Peyer's patch (tissue), 4 donors: ENCODE results near the gene CCNB2.

ENCODE experiments used
- POLR2A ChIP-seq, 2 donors: fragments of 450-650 bp; IDR thresholded peaks; one replicate each; pipeline ENCODE4 v1.5.1; 2017; ENCODE audit warnings: antibody characterized with exemption in 2 of 2, mild to moderate bottlenecking in 2 of 2, moderate library complexity in 2 of 2
- TF ChIP-seq, protein P1 (sequence below), 6 experiments: fragments of 450-650 bp in 4 of 6; fragments of 200-600 bp in 2 of 6; sonication (generic) in 1 of 6; IDR thresholded peaks; one replicate each; pipeline ENCODE4 v1.5.1; 2017 to 2019; ENCODE audit warnings: antibody characterized with exemption in 6 of 6, mild to moderate bottlenecking in 3 of 6, moderate library complexity in 1 of 6

DNA sequence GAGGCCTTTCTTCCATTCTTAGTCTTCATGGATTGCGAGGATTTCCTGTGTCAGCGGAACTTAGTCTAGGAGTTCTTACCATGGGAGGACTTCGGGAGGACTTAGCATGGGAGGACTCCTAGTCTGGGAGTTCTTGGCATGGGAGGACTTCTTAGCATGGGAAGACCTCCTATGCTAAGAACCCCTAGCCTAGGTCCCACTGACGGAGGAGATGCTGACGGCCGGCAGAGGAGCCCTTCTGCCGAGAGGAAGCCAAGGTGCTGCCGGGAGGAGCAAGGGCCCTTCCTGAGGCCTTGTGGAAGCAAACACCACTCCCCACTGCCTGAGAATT lies 66.1 kb downstream of the CCNB2 start:
- TF ChIP-seq POLR2A (IDR thresholded peaks at IDR 0.05), result no peak
- TF ChIP-seq, protein P1, sequence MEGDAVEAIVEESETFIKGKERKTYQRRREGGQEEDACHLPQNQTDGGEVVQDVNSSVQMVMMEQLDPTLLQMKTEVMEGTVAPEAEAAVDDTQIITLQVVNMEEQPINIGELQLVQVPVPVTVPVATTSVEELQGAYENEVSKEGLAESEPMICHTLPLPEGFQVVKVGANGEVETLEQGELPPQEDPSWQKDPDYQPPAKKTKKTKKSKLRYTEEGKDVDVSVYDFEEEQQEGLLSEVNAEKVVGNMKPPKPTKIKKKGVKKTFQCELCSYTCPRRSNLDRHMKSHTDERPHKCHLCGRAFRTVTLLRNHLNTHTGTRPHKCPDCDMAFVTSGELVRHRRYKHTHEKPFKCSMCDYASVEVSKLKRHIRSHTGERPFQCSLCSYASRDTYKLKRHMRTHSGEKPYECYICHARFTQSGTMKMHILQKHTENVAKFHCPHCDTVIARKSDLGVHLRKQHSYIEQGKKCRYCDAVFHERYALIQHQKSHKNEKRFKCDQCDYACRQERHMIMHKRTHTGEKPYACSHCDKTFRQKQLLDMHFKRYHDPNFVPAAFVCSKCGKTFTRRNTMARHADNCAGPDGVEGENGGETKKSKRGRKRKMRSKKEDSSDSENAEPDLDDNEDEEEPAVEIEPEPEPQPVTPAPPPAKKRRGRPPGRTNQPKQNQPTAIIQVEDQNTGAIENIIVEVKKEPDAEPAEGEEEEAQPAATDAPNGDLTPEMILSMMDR (IDR thresholded peaks at IDR 0.05), result no peak
